Activated CD8-positive, alpha-beta memory T cell treated with anti-CD3 and anti-CD28 coated beads, Interleukin-2, amount 50 U/mL, for 1 hour (primary cell): ENCODE data around the gene APOB.

Experiments used
- DNase-seq: peaks from one replicate; pipeline ENCODE4 v3.0.0-alpha.2; 2020; ENCODE audit errors: extremely low read depth

APOB gene

GRCh38 chr2:21043744-21044532, at the start of gene APOB:
Gene APOB (minus strand): TSS chr2:21044073. CDS start chr2:21043945, 128 bp downstream.
- no peak for DNase-seq

GRCh38 chr2:21092308-21092869, 48.5 kb upstream of the APOB start:
- no peak for DNase-seq

GRCh38 chr2:21084401-21084800, 40.5 kb upstream of the APOB start:
- DNase-seq = no peak

- no peak for DNase-seq
Observed at GRCh38 chr2:21083482-21083881, 39.6 kb upstream of the APOB start.

GRCh38 chr2:21078296-21078695, 34.4 kb upstream of the APOB start:
- DNase-seq = no peak

GRCh38 chr2:21072477-21073242, 28.8 kb upstream of the APOB start:
- DNase-seq = no peak

- DNase-seq = no peak
Observed at GRCh38 chr2:21070341-21071257, 26.7 kb upstream of the APOB start.

- DNase-seq = no peak
Observed at GRCh38 chr2:21069746-21070340, 26.0 kb upstream of the APOB start.

- DNase-seq = no peak
Observed at GRCh38 chr2:21067859-21068537, 24.1 kb upstream of the APOB start.

GRCh38 chr2:21067125-21067524, 23.3 kb upstream of the APOB start:
- no peak for DNase-seq

GRCh38 chr2:21059885-21060610, 16.2 kb upstream of the APOB start:
- DNase-seq = no peak

- no peak for DNase-seq
Observed at GRCh38 chr2:21057097-21057496, 13.2 kb upstream of the APOB start.

GRCh38 chr2:21055879-21056790, 12.3 kb upstream of the APOB start:
- no peak for DNase-seq

- DNase-seq = no peak
Observed at GRCh38 chr2:21055451-21055850, 11.6 kb upstream of the APOB start.

GRCh38 chr2:21054011-21054410, 10.1 kb upstream of the APOB start:
- no peak for DNase-seq

- DNase-seq = no peak
Observed at GRCh38 chr2:21052044-21052443, 8.2 kb upstream of the APOB start.

- no peak for DNase-seq
Observed at GRCh38 chr2:21050164-21050563, 6.3 kb upstream of the APOB start.

- no peak for DNase-seq
Observed at GRCh38 chr2:21047141-21048009, 3.5 kb upstream of the APOB start.
